GM23338 (cell line): ENCODE measurements around the gene DNAH10.

Experiments
- CREB1 ChIP-seq: fragments of 250-450 bp; sonication (Bioruptor Pico); IDR thresholded peaks from 2 replicates; pipeline ENCODE4 v1.5.0; 2020; ENCODE audit warnings: low read depth, mild to moderate bottlenecking, moderate library complexity
- ETS1 ChIP-seq: IDR thresholded peaks from 2 replicates; pipeline ENCODE4 v1.6.1; 2016; ENCODE audit warnings: antibody characterized with exemption
- EZH2phosphoT487 ChIP-seq: fragments of 200-600 bp; sonication (generic); IDR thresholded peaks from one replicate; pipeline ENCODE4 v1.8.1; 2018; ENCODE audit warnings: antibody characterized with exemption; ENCODE audit not compliant: unreplicated experiment
- JUNB ChIP-seq: IDR thresholded peaks from one replicate; pipeline ENCODE4 v1.6.1; 2016; ENCODE audit warnings: antibody characterized with exemption; ENCODE audit not compliant: unreplicated experiment
- NANOG ChIP-seq: IDR thresholded peaks from 2 replicates; pipeline ENCODE4 v1.6.1; 2016; ENCODE audit warnings: antibody characterized with exemption, borderline replicate concordance
- POLR2AphosphoS5 ChIP-seq: IDR thresholded peaks from 2 replicates; pipeline ENCODE4 v1.6.1; 2016; ENCODE audit warnings: antibody characterized with exemption, low read depth
- ZNF114 ChIP-seq: fragments of 250-450 bp; sonication (Bioruptor Pico); IDR thresholded peaks from 2 replicates; pipeline ENCODE4 v1.5.0; 2020; ENCODE audit warnings: mild to moderate bottlenecking, moderate library complexity
- TF ChIP-seq, protein P1 (sequence below), 2 experiments: fragments of 200-600 bp in 1 of 2; sonication (generic) in 1 of 2; conservative IDR thresholded peaks; 2 replicates each; pipeline versions ENCODE4 v1.5.1 to v1.6.1; 2016 to 2017; ENCODE audit warnings: antibody characterized with exemption in 2 of 2, low read depth in 2 of 2, mild to moderate bottlenecking in 2 of 2, moderate library complexity in 1 of 2

DNA sequence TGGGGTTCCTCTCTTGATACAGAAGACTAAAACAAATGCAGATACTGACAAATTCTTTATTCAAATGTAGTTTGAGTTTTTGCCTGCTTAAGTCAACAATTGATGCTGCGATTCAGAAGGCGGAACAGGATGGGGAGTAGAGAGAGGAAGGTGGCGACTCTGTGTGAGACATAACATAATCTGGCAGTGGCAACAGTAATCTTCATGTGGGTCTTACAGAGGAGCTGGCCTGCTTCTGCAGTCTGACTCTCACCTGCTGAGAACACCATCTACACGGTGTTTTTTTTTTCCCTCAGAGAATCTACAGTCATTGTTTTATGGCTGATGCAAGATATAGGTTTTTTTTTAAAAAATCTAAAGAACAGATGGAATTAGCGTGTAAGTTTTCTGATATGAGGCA lies 200.4 kb downstream of the DNAH10 start:
- TF ChIP-seq, protein P1, sequence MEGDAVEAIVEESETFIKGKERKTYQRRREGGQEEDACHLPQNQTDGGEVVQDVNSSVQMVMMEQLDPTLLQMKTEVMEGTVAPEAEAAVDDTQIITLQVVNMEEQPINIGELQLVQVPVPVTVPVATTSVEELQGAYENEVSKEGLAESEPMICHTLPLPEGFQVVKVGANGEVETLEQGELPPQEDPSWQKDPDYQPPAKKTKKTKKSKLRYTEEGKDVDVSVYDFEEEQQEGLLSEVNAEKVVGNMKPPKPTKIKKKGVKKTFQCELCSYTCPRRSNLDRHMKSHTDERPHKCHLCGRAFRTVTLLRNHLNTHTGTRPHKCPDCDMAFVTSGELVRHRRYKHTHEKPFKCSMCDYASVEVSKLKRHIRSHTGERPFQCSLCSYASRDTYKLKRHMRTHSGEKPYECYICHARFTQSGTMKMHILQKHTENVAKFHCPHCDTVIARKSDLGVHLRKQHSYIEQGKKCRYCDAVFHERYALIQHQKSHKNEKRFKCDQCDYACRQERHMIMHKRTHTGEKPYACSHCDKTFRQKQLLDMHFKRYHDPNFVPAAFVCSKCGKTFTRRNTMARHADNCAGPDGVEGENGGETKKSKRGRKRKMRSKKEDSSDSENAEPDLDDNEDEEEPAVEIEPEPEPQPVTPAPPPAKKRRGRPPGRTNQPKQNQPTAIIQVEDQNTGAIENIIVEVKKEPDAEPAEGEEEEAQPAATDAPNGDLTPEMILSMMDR (conservative IDR thresholded peaks at IDR 0.05; ENCODE audit: low read depth in 2 of 2) = no peak
- no peak for TF ChIP-seq NANOG
- TF ChIP-seq POLR2AphosphoS5 = no peak
- TF ChIP-seq EZH2phosphoT487 = no peak
- no peak for TF ChIP-seq JUNB
- TF ChIP-seq ZNF114 (CRISPR knock-in tag) = no peak
- TF ChIP-seq CREB1 (CRISPR knock-in tag) = no peak
- no peak for TF ChIP-seq ETS1
